H9 (cell line): ENCODE results near the gene SOCS6. TPM values are rescaled to one million over a fixed set of nuclear protein-coding genes. Genes with fewer than 3 reads are reported as not detected.

Experiments used
- DNase-seq: peaks from one replicate; pipeline ENCODE4 v3.0.0-alpha.2; 2017
- H2AFZ ChIP-seq: one replicate; pipeline ENCODE4 v1.6.1; 2013; ENCODE audit warnings: mild to moderate bottlenecking, low read length, control low read depth, moderate library complexity
- H2AK5ac ChIP-seq: 2 replicates; pipeline ENCODE4 v1.6.1; 2013; ENCODE audit warnings: low read length, control low read depth, mixed read lengths; ENCODE audit not compliant: insufficient read length
- H2BK120ac ChIP-seq: one replicate; pipeline ENCODE4 v1.6.1; 2013; ENCODE audit warnings: low read depth, mild to moderate bottlenecking, low read length, control low read depth, inconsistent platforms; ENCODE audit not compliant: poor library complexity, severe bottlenecking
- H2BK12ac ChIP-seq: 2 replicates; pipeline ENCODE4 v1.6.1; 2013; ENCODE audit warnings: low read length, control low read depth, mixed read lengths, low read depth; ENCODE audit not compliant: insufficient read length
- H2BK15ac ChIP-seq: 2 replicates; pipeline ENCODE4 v1.6.1; 2013; ENCODE audit warnings: low read depth, low read length, control low read depth
- H2BK20ac ChIP-seq: one replicate; pipeline ENCODE4 v1.6.1; 2013; ENCODE audit warnings: low read depth, mild to moderate bottlenecking, low read length, control low read depth, inconsistent platforms; ENCODE audit not compliant: poor library complexity, severe bottlenecking
- H2BK5ac ChIP-seq: 2 replicates; pipeline ENCODE4 v1.6.1; 2013; ENCODE audit warnings: low read length, control low read depth, mixed read lengths; ENCODE audit not compliant: insufficient read length
- H3K14ac ChIP-seq: 2 replicates; pipeline ENCODE4 v1.6.1; 2013; ENCODE audit warnings: low read length, control low read depth; ENCODE audit not compliant: insufficient read depth
- H3K18ac ChIP-seq: 2 replicates; pipeline ENCODE4 v1.6.1; 2013; ENCODE audit warnings: low read depth, mild to moderate bottlenecking, mixed read lengths, low read length, control low read depth; ENCODE audit not compliant: insufficient read length
- H3K23ac ChIP-seq: 2 replicates; pipeline ENCODE4 v1.6.1; 2013; ENCODE audit warnings: low read length, control low read depth, mixed read lengths, low read depth; ENCODE audit not compliant: insufficient read length
- H3K23me2 ChIP-seq: 2 replicates; pipeline ENCODE4 v1.6.1; 2013; ENCODE audit warnings: low read depth, mild to moderate bottlenecking, mixed read lengths, low read length, control low read depth; ENCODE audit not compliant: insufficient read length, poor library complexity, severe bottlenecking
- H3K27ac ChIP-seq: 2 replicates; pipeline ENCODE4 v1.5.1; 2013; ENCODE audit warnings: low read length, control low read depth, mixed read lengths, low read depth; ENCODE audit not compliant: insufficient read length
- H3K27me3 ChIP-seq: 2 replicates; pipeline ENCODE4 v1.6.1; 2013; ENCODE audit warnings: low read length, control low read depth, inconsistent platforms; ENCODE audit not compliant: insufficient read depth
- H3K4ac ChIP-seq: 2 replicates; pipeline ENCODE4 v1.6.1; 2013; ENCODE audit warnings: low read depth, mild to moderate bottlenecking, control low read depth, inconsistent platforms, low read length, moderate library complexity
- H3K4me1 ChIP-seq: 2 replicates; pipeline ENCODE4 v1.6.1; 2013; ENCODE audit warnings: low read length, control low read depth, inconsistent platforms; ENCODE audit not compliant: insufficient read depth
- H3K4me2 ChIP-seq: 2 replicates; pipeline ENCODE4 v1.6.1; 2013; ENCODE audit warnings: low read length, control low read depth, mixed read lengths; ENCODE audit not compliant: insufficient read length, insufficient read depth
- H3K56ac ChIP-seq: 2 replicates; pipeline ENCODE4 v1.6.1; 2013; ENCODE audit warnings: low read depth, mild to moderate bottlenecking, mixed read lengths, low read length, control low read depth; ENCODE audit not compliant: insufficient read length
- H3K79me1 ChIP-seq: 2 replicates; pipeline ENCODE4 v1.6.1; 2013; ENCODE audit warnings: low read depth, mild to moderate bottlenecking, moderate library complexity, low read length, control low read depth, inconsistent platforms; ENCODE audit not compliant: insufficient read depth, poor library complexity, severe bottlenecking
- H3K79me2 ChIP-seq: 2 replicates; pipeline ENCODE4 v1.6.1; 2013; ENCODE audit warnings: low read length, control low read depth, inconsistent platforms; ENCODE audit not compliant: insufficient read depth
- H3K9ac ChIP-seq: 2 replicates; pipeline ENCODE4 v1.6.1; 2013; ENCODE audit warnings: low read length, control low read depth, mixed read lengths; ENCODE audit not compliant: insufficient read length; ENCODE audit errors: extremely low read depth
- H3K9me3 ChIP-seq: one replicate; pipeline ENCODE4 v1.6.1; 2013; ENCODE audit warnings: low read depth, low read length, inconsistent platforms; ENCODE audit not compliant: control insufficient read depth
- H3T11ph ChIP-seq: one replicate; pipeline ENCODE4 v1.6.1; 2013; ENCODE audit warnings: mild to moderate bottlenecking, low read length, control low read depth, inconsistent platforms
- H4K20me1 ChIP-seq: one replicate; pipeline ENCODE4 v1.6.1; 2013; ENCODE audit not compliant: control insufficient read depth, insufficient read length, insufficient read depth
- H4K5ac ChIP-seq: 2 replicates; pipeline ENCODE4 v1.6.1; 2013; ENCODE audit warnings: low read depth, mild to moderate bottlenecking, mixed read lengths, low read length, control low read depth; ENCODE audit not compliant: insufficient read length
- H4K8ac ChIP-seq: replicated peaks from 2 replicates; pipeline ENCODE4 v1.6.1; 2013; ENCODE audit warnings: low read length, control low read depth, mixed read lengths, low read depth; ENCODE audit not compliant: insufficient read length
- H4K91ac ChIP-seq: 2 replicates; pipeline ENCODE4 v1.6.1; 2013; ENCODE audit warnings: low read depth, mild to moderate bottlenecking, moderate library complexity, mixed read lengths, low read length, control low read depth; ENCODE audit not compliant: insufficient read length
- H3K27ac Mint-ChIP-seq, 3 experiments: 2 replicates in 2 of 3; 3 replicates in 1 of 3; pipeline ENCODE4 v1.8.0; 2020 to 2021; ENCODE audit warnings: mixed read lengths in 3 of 3, mild to moderate bottlenecking in 1 of 3, moderate library complexity in 1 of 3
- H3K27me3 Mint-ChIP-seq: 2 replicates; pipeline ENCODE4 v1.8.0; 2021; ENCODE audit warnings: low read depth, mild to moderate bottlenecking, moderate library complexity, mixed read lengths
- H3K36me3 Mint-ChIP-seq, 3 experiments: 2 replicates in 2 of 3; 3 replicates in 1 of 3; pipeline ENCODE4 v1.8.0; 2020 to 2021; ENCODE audit warnings: low read depth in 3 of 3, mixed read lengths in 3 of 3; ENCODE audit not compliant: insufficient read depth in 1 of 3
- H3K4me1 Mint-ChIP-seq, 2 experiments: 2 replicates each; pipeline ENCODE4 v1.8.0; 2020; ENCODE audit warnings: mixed read lengths in 2 of 2
- H3K4me3 Mint-ChIP-seq, 2 experiments: 2 replicates in 1 of 2; 3 replicates in 1 of 2; pipeline ENCODE4 v1.8.0; 2020 to 2021; ENCODE audit warnings: mild to moderate bottlenecking in 2 of 2, mixed read lengths in 2 of 2, moderate library complexity in 1 of 2
- H3K9me3 Mint-ChIP-seq, 2 experiments: 2 replicates in 1 of 2; 3 replicates in 1 of 2; pipeline ENCODE4 v1.8.0; 2020; ENCODE audit warnings: mild to moderate bottlenecking in 2 of 2, mixed read lengths in 2 of 2, moderate library complexity in 1 of 2
- WGBS: extraction: QIAGEN DNeasy Blood & Tissue Kit; methylation state at CpG from one replicate; pipeline ENCODE4 v1.1.7; 2013; ENCODE audit warnings: missing lambda C conversion rate, low lambda C conversion rate, mixed read lengths; ENCODE audit not compliant: insufficient read length; ENCODE audit errors: extremely low coverage; 5-methylcytosine and 5-hydroxymethylcytosine counted together
- total RNA-seq: library from RNA; stranded (reverse); gene quantifications from 2 replicates; pipeline ENCODE4 v1.2.1, GENCODE V29; 2021
- TF ChIP-seq, protein P1 (sequence below): fragments of 200-600 bp; sonication (generic); conservative IDR thresholded peaks from 3 replicates; pipeline ENCODE4 v1.8.0; 2021; ENCODE audit warnings: antibody characterized with exemption, mild to moderate bottlenecking

Gene SOCS6
- total RNA-seq, 1 experiment from 2014 or later, result 24.5 TPM

DNA sequence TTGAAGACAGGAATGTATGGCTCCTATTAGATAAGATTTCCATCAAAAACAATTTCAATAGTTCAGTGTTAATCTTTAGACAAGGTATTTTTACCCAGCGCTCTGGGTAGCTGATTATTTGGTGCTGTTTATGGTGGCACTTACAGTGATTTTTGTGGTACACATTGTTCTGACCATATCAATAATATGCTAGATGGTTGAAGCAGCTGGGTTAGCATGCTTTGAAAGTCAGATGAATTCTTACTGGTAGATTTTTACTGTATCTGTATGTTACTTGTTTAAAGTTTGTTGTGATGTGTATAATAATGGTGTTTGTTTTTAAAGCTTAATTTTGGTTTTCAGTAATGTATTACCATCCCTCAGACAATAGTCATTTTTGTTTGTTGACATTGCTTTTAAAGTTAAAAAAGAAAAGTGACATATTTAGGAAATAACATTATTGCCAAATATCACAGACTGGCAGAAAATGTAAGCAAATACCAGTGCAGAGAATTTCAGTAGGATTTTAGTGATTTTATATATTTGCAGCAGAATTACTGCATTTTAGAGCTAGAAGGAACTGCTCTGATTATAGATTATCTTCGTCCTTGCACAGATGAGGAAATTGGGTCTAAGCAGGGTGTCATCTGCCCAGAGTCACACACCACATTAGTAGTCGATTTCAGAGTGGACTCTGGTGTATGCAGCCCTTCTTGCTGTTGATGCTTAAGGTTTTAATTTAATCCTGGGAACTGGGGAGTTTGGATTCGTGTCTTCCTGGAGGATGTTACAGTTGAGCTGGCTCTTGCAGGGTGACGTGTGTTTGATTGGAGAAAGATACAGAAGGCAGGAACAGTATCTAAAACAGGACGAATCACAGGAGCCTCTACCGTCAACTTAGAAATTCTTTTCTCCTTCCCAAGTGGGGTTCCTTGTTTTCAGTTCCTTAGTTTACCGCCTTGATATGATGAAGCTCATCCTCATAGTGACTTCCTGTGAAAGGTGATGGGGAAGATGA is 6.6 kb downstream of the SOCS6 start:
- H3K27ac ChIP-seq, result no peak overlapping the region
- H3K4me1 Mint-ChIP-seq, result peaks cover 54 to 58% of the 10 kb centered on the region in 2 experiments

More for the DNA sequence above, 6.6 kb downstream of the SOCS6 start:
- no peaks in the 10 kb centered on the region for H3K23me2 ChIP-seq
- H3K79me1 ChIP-seq, result peaks cover 6% of the 10 kb centered on the region
- no peak overlapping the region for H3K23ac ChIP-seq
- H3K27me3 ChIP-seq, result no peaks in the 10 kb centered on the region
- H3K56ac ChIP-seq, result no peak overlapping the region
- no peak overlapping the region for H3K9ac ChIP-seq
- no CpG with 5 or more reads among the region's 8 CpGs for WGBS
- H2BK20ac ChIP-seq, result no peak overlapping the region
- H2BK15ac ChIP-seq, result no peak overlapping the region
- H3T11ph ChIP-seq, result no peak overlapping the region
- no peak overlapping the region for H3K4me2 ChIP-seq
- no peak overlapping the region for H2AK5ac ChIP-seq
- TF ChIP-seq, protein P1, sequence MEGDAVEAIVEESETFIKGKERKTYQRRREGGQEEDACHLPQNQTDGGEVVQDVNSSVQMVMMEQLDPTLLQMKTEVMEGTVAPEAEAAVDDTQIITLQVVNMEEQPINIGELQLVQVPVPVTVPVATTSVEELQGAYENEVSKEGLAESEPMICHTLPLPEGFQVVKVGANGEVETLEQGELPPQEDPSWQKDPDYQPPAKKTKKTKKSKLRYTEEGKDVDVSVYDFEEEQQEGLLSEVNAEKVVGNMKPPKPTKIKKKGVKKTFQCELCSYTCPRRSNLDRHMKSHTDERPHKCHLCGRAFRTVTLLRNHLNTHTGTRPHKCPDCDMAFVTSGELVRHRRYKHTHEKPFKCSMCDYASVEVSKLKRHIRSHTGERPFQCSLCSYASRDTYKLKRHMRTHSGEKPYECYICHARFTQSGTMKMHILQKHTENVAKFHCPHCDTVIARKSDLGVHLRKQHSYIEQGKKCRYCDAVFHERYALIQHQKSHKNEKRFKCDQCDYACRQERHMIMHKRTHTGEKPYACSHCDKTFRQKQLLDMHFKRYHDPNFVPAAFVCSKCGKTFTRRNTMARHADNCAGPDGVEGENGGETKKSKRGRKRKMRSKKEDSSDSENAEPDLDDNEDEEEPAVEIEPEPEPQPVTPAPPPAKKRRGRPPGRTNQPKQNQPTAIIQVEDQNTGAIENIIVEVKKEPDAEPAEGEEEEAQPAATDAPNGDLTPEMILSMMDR, result no peak
- no peak overlapping the region for H3K14ac ChIP-seq
- no peak overlapping the region for H4K5ac ChIP-seq
- peaks cover 6% of the 10 kb centered on the region; the same call in 1 of the 2 replicates for H3K4me1 ChIP-seq
- no peak overlapping the region for H2BK12ac ChIP-seq
- Mint-ChIP-seq H3K4me3 (no peak overlapping the region), H3K27ac (peak overlapping the region in 2 of 3 experiments; percentile 6 to 14; a peak in 3 of 7 replicates), H3K9me3 (no peaks in the 10 kb centered on the region), H3K27me3 (no peaks in the 10 kb centered on the region), H3K36me3 (peaks cover 0 to 2% (median 0%) of the 10 kb centered on the region in 3 experiments; a peak in 2 of 7 replicates)
- no peak overlapping the region for H4K91ac ChIP-seq
- no peak overlapping the region for H4K8ac ChIP-seq
- H3K79me2 ChIP-seq, result peaks cover 53% of the 10 kb centered on the region
- H3K18ac ChIP-seq, result no peak overlapping the region
- no peak for DNase-seq
- no peaks in the 10 kb centered on the region for H4K20me1 ChIP-seq
- H2BK5ac ChIP-seq, result no peak overlapping the region
- no peaks in the 10 kb centered on the region for H3K9me3 ChIP-seq
- no peak overlapping the region for H2BK120ac ChIP-seq
- H2AFZ ChIP-seq, result no peak overlapping the region
- no peak overlapping the region for H3K4ac ChIP-seq
